Smooth muscle cell (in vitro differentiated cells): ENCODE results near the gene SYNGR3. TPM values are rescaled to one million over a fixed set of nuclear protein-coding genes. Genes with fewer than 3 reads are reported as not detected.

Experiments
- DNase-seq: peaks from one replicate; lab custom pipeline; 2025; ENCODE audit not compliant: unreplicated experiment; lab: John Stamatoyannopoulos, UW
- H2AFZ ChIP-seq: fragments of 200-600 bp; sonication (generic); 2 replicates; pipeline ENCODE4 v1.6.0; 2016; ENCODE audit warnings: antibody characterized with exemption, low read depth, mild to moderate bottlenecking
- H3F3A ChIP-seq: fragments of 200-600 bp; sonication (generic); 2 replicates; pipeline ENCODE4 v1.6.0; 2017; ENCODE audit warnings: antibody characterized with exemption, low read depth
- H3K27ac ChIP-seq: fragments of 200-600 bp; sonication (generic); 2 replicates; pipeline ENCODE4 v1.5.1; 2016; ENCODE audit warnings: low read depth, mild to moderate bottlenecking
- H3K27me3 ChIP-seq: fragments of 200-600 bp; sonication (generic); 2 replicates; pipeline ENCODE4 v1.6.1; 2016; ENCODE audit warnings: low read depth, mild to moderate bottlenecking
- H3K36me3 ChIP-seq: fragments of 200-600 bp; sonication (generic); 2 replicates; pipeline ENCODE4 v1.5.1; 2016; ENCODE audit warnings: low read depth
- H3K4me1 ChIP-seq: fragments of 200-600 bp; sonication (generic); 2 replicates; pipeline ENCODE4 v1.5.1; 2016; ENCODE audit warnings: low read depth
- H3K4me2 ChIP-seq: fragments of 200-600 bp; sonication (generic); 2 replicates; pipeline ENCODE4 v1.6.0; 2016; ENCODE audit warnings: mild to moderate bottlenecking
- H3K4me3 ChIP-seq: fragments of 200-600 bp; sonication (generic); 2 replicates; pipeline ENCODE4 v1.5.1; 2016; ENCODE audit warnings: mild to moderate bottlenecking
- H3K79me2 ChIP-seq: fragments of 200-600 bp; sonication (generic); 2 replicates; pipeline ENCODE4 v1.6.0; 2016; ENCODE audit warnings: low read depth, mild to moderate bottlenecking
- H3K9ac ChIP-seq: fragments of 200-600 bp; sonication (generic); 2 replicates; pipeline ENCODE4 v1.6.0; 2016; ENCODE audit warnings: low read depth
- H3K9me3 ChIP-seq: fragments of 200-600 bp; sonication (generic); replicated peaks from 2 replicates; pipeline ENCODE4 v1.5.1; 2016; ENCODE audit warnings: low read depth
- H4K20me1 ChIP-seq: fragments of 200-600 bp; sonication (generic); 2 replicates; pipeline ENCODE4 v1.6.0; 2016; ENCODE audit warnings: low read depth
- WGBS: methylation state at CpG from one replicate; pipeline ENCODE4 v1.1.7; 2016; ENCODE audit warnings: low lambda C conversion rate; 5-methylcytosine and 5-hydroxymethylcytosine counted together
- polyA plus RNA-seq: library from polyadenylated mRNA; unstranded; fragments of >200 nt; fragmentation: Nextera tagmentation; extraction: Ambion mirVana; gene quantifications from 2 replicates; pipeline ENCODE4 v1.2.1, GENCODE V29; 2016
- total RNA-seq: library from RNA; depleted of rRNA; stranded (reverse); fragments of >200 nt; gene quantifications from 2 replicates; pipeline ENCODE4 v1.2.3, GENCODE V29; 2014
- TF ChIP-seq, protein P1 (sequence below): fragments of 200-600 bp; sonication (generic); IDR thresholded peaks from 2 replicates; pipeline ENCODE4 v1.5.1; 2017; ENCODE audit warnings: borderline replicate concordance, mild to moderate bottlenecking, antibody characterized with exemption; ENCODE audit not compliant: insufficient read depth, poor library complexity, severe bottlenecking

SYNGR3 gene
- total and polyA plus RNA-seq, 2 experiments from 2014 or later: 3.0 to 8.7 TPM

DNA sequence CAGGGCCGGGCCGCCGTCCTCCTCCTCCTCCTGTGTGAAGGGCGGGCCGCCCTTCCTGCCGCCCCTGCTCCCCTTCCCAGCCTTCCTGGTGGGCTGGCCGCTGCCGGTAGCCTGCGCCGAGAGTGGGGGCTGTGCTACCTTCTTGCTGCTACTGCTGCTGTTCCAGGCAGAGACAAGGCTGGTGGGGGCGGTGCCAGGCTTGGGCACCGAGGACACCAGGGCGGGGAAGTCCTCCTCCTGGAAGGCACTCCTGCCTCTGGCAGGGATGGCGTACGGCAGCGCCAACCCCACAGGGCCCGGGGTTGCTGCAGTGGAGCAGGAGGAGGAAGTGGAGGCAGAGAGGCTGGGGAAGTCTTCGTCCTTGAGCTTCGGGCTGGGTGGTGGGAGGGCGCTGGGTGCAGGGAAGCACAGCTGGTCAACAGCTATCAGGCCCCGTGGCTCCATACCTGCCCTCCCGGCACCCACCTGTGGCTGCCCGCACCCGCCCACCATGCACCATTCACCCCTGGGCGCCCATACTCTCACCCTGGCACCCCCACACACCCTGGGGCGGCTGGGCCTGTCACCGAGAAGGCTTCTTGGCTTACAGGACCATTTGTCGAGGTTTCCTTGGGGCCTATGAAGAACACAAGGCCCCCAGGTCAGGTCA, 10.2 kb downstream of the SYNGR3 start:
- H3K9me3 ChIP-seq: no peaks in the 10 kb centered on the region
- no peak overlapping the region for H3K4me3 ChIP-seq
- 98% methylated on average over 23 of the region's 28 CpGs for WGBS
- H3K9ac ChIP-seq: no peak overlapping the region
- no peaks in the 10 kb centered on the region for H3K27me3 ChIP-seq
- no peak for DNase-seq
- peaks cover 51% of the 10 kb centered on the region for H4K20me1 ChIP-seq
- H3F3A ChIP-seq: peaks cover 25% of the 10 kb centered on the region
- TF ChIP-seq, protein P1, sequence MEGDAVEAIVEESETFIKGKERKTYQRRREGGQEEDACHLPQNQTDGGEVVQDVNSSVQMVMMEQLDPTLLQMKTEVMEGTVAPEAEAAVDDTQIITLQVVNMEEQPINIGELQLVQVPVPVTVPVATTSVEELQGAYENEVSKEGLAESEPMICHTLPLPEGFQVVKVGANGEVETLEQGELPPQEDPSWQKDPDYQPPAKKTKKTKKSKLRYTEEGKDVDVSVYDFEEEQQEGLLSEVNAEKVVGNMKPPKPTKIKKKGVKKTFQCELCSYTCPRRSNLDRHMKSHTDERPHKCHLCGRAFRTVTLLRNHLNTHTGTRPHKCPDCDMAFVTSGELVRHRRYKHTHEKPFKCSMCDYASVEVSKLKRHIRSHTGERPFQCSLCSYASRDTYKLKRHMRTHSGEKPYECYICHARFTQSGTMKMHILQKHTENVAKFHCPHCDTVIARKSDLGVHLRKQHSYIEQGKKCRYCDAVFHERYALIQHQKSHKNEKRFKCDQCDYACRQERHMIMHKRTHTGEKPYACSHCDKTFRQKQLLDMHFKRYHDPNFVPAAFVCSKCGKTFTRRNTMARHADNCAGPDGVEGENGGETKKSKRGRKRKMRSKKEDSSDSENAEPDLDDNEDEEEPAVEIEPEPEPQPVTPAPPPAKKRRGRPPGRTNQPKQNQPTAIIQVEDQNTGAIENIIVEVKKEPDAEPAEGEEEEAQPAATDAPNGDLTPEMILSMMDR: no peak
- H3K36me3 ChIP-seq: no peaks in the 10 kb centered on the region
- peaks cover 5% of the 10 kb centered on the region for H3K4me1 ChIP-seq
- H3K27ac ChIP-seq: no peak overlapping the region
- no peak overlapping the region for H2AFZ ChIP-seq
- peaks cover 21% of the 10 kb centered on the region for H3K79me2 ChIP-seq
- H3K4me2 ChIP-seq: no peak overlapping the region

DNA sequence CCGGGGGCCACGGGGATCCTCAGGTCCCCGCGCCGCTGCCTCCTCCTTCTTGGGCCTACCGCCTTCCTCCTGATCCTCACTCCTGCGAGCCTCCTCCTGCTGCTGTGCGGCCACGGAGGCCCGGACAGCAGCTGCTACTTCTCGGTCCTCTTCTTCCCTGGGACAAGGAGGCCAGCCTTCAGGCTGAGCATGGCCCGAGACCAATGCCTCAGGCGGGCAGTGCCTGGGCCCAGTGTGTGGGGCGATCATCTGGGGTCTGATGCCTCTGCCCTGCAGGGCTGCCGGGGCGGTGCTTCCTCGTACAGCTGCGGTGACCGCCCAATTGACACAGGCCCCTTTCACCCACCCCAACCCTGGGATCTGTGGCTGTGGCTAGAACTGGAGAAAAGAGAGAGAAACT, 11.3 kb downstream of the SYNGR3 start:
- H3K4me2 ChIP-seq: no peak overlapping the region
- no peak for DNase-seq
- H3K27ac ChIP-seq: no peak overlapping the region
- H3K4me3 ChIP-seq: no peak overlapping the region
- H3F3A ChIP-seq: peaks cover 15% of the 10 kb centered on the region
- no peak overlapping the region for H3K9ac ChIP-seq
- H3K4me1 ChIP-seq: peaks cover 5% of the 10 kb centered on the region
- no peak overlapping the region for H2AFZ ChIP-seq
- no peaks in the 10 kb centered on the region for H3K9me3 ChIP-seq
- no peaks in the 10 kb centered on the region for H3K36me3 ChIP-seq
- peaks cover 32% of the 10 kb centered on the region for H3K79me2 ChIP-seq
- no peaks in the 10 kb centered on the region for H3K27me3 ChIP-seq
- TF ChIP-seq, protein P1: no peak
- 98% methylated on average over 19 of the region's 19 CpGs for WGBS
- peaks cover 61% of the 10 kb centered on the region for H4K20me1 ChIP-seq

DNA sequence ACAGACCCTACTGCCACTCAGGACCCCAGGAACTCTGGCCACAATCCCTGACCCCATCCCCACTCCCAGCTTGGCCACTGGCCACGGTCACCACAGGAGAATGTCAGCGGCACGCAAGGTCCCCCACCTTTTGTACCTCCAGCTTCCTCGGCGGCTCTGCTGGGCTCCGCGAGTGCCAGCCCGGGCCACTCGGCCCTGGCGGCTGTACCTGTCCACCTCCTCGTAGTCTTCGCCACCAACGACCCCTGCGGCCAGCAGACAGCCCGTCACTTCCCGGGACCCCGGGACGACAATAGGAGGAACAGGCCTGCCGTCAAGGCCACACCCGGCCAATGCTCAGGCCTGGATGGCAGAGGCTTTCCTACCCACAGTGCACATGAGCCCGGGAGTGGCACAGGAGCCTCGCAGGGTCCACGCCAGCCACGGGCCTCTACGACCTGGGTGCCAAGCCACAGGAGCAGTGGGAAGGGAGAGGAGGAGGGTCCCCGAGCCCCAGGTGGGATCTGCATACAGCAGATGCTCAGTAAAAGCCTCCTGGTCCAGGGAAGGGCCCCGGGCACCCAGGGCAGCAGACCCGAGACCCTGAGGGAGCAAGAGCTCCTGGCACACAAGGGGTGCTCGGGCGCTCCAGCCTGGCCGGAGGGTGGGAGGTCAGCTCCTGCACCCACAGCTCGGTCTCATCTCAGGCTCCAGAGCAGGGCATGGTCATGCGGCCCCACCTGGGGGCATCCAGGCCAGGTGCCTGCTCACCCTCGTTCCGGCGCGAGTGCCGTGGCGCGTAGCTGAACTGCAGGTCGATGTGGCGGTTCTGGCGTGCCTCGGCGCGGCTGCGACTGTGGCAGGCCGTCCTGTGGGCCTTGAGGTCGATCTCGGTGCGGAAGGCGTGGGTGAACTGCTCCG, 11.9 kb downstream of the SYNGR3 start:
- Histone ChIP-seq H3K79me2 (peaks cover 39% of the 10 kb centered on the region), H3K4me2 (no peak overlapping the region), H3K4me1 (peaks cover 5% of the 10 kb centered on the region), H3K9me3 (no peaks in the 10 kb centered on the region), H4K20me1 (peaks cover 68% of the 10 kb centered on the region), H3K27ac (no peak overlapping the region), H2AFZ (no peak overlapping the region), H3K4me3 (no peak overlapping the region), H3K36me3 (no peaks in the 10 kb centered on the region), H3K9ac (no peak overlapping the region), H3F3A (peaks cover 8% of the 10 kb centered on the region), H3K27me3 (no peaks in the 10 kb centered on the region)
- TF ChIP-seq, protein P1: no peak
- 98% methylated on average over 52 of the region's 53 CpGs for WGBS
- DNase-seq: no peak
